Measurements from ENCODE around the gene YARS1. TPM values are rescaled to one million over a fixed set of nuclear protein-coding genes. Genes with fewer than 3 reads are reported as not detected.

The YARS1 gene
- polyA plus RNA-seq, 1 donor (not counting 4 experiments of a cell fraction or from before 2014, with no cell fraction given) = 68.4 TPM

GRCh38 chr1:32811917-32812316 lies 5.2 kb downstream of the YARS1 start:
- dilution Hi-C loops (cut with MboI; ENCODE audit: extremely low pct_ligation_motif_present, low sequenced_read_pairs) = no loop called here
- no peak overlapping the region for H2AFZ ChIP-seq (ENCODE audit: control insufficient read depth, low read length)
- no peaks in the 10 kb centered on the region for H3K9me3 ChIP-seq (ENCODE audit: control insufficient read depth, low read depth, low read length)
- no peak for TF ChIP-seq EZH2 (IDR thresholded peaks at IDR 0.05; ENCODE audit: low read length)
- TF ChIP-seq, protein P1, sequence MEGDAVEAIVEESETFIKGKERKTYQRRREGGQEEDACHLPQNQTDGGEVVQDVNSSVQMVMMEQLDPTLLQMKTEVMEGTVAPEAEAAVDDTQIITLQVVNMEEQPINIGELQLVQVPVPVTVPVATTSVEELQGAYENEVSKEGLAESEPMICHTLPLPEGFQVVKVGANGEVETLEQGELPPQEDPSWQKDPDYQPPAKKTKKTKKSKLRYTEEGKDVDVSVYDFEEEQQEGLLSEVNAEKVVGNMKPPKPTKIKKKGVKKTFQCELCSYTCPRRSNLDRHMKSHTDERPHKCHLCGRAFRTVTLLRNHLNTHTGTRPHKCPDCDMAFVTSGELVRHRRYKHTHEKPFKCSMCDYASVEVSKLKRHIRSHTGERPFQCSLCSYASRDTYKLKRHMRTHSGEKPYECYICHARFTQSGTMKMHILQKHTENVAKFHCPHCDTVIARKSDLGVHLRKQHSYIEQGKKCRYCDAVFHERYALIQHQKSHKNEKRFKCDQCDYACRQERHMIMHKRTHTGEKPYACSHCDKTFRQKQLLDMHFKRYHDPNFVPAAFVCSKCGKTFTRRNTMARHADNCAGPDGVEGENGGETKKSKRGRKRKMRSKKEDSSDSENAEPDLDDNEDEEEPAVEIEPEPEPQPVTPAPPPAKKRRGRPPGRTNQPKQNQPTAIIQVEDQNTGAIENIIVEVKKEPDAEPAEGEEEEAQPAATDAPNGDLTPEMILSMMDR (optimal IDR thresholded peaks at IDR 0.05 in 1 of 3, IDR thresholded peaks at IDR 0.05 in 1 of 3, conservative IDR thresholded peaks at IDR 0.05 in 1 of 3; ENCODE audit: extremely low read depth in 1 of 3, insufficient read depth in 2 of 3, low read length in 3 of 3) = no peak
- peaks cover 7% of the 10 kb centered on the region for H3K9me1 ChIP-seq (ENCODE audit: control insufficient read depth, extremely low read depth, insufficient read depth, low read length)
- H3K4me2 ChIP-seq (ENCODE audit: control insufficient read depth, extremely low read depth, insufficient read depth, low read depth, low read length) = no peak overlapping the region
- peaks cover 18% of the 10 kb centered on the region for H3K4me1 ChIP-seq (ENCODE audit: control insufficient read depth, extremely low read depth, insufficient read depth, low read length)
- H3K36me3 ChIP-seq (ENCODE audit: control insufficient read depth in 2 of 2, extremely low read depth in 1 of 2, insufficient read depth in 2 of 2, low read length in 2 of 2) = peaks cover 15 to 42% of the 10 kb centered on the region in 2 experiments
- no peak overlapping the region for H3K9ac ChIP-seq (ENCODE audit: control insufficient read depth, extremely low read depth, insufficient read depth, low read length)
- H3K27ac ChIP-seq (ENCODE audit: control insufficient read depth, insufficient read depth, low read length) = no peak overlapping the region
- no peak overlapping the region for H3K4me3 ChIP-seq (ENCODE audit: control insufficient read depth in 2 of 3, extremely low read depth in 1 of 3, insufficient read depth in 2 of 3, low read depth in 1 of 3, low read length in 3 of 3)
- H3K27me3 ChIP-seq (ENCODE audit: control insufficient read depth, extremely low read depth, insufficient read depth, low read length) = no peaks in the 10 kb centered on the region
- FAIRE-seq (no peak), DNase-seq (ENCODE audit: low read depth, low spot score) (no peak)
- H3K79me2 ChIP-seq (ENCODE audit: control insufficient read depth, insufficient read depth, low read length) = peaks cover 78% of the 10 kb centered on the region
- H4K20me1 ChIP-seq (ENCODE audit: control insufficient read depth, extremely low read depth, insufficient read depth, low read length) = peaks cover 23% of the 10 kb centered on the region

DNA sequence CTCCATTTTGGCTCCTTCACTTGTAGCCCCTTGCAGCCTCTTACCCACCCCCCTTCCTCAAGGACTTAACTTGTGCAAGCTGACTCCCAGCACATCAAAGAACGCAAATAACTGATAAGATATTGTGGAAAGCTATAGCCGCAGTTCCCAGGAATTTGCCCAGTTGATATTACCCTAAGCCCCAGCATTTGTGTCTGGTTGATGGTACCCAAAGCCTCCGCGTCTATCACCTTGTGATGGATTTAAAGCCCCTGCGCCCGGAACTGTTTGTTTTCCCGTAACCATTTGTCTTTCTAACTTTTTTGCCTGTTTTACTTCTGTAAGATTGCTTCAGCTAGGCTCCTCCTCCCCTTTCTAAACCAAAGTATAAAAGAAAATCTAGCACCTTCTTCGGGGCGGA lies 5.9 kb downstream of the YARS1 start:
- Histone ChIP-seq H3K4me1 (ENCODE audit: control insufficient read depth, extremely low read depth, insufficient read depth, low read length) (peaks cover 18% of the 10 kb centered on the region), H3K4me2 (ENCODE audit: control insufficient read depth, extremely low read depth, insufficient read depth, low read depth, low read length) (no peak overlapping the region), H3K27ac (ENCODE audit: control insufficient read depth, insufficient read depth, low read length) (no peak overlapping the region), H3K9me1 (ENCODE audit: control insufficient read depth, extremely low read depth, insufficient read depth, low read length) (peaks cover 7% of the 10 kb centered on the region), H3K9ac (ENCODE audit: control insufficient read depth, extremely low read depth, insufficient read depth, low read length) (no peak overlapping the region), H2AFZ (ENCODE audit: control insufficient read depth, low read length) (no peak overlapping the region), H3K4me3 (ENCODE audit: control insufficient read depth in 2 of 3, extremely low read depth in 1 of 3, insufficient read depth in 2 of 3, low read depth in 1 of 3, low read length in 3 of 3) (no peak overlapping the region), H3K9me3 (ENCODE audit: control insufficient read depth, low read depth, low read length) (no peaks in the 10 kb centered on the region), H3K27me3 (ENCODE audit: control insufficient read depth, extremely low read depth, insufficient read depth, low read length) (no peaks in the 10 kb centered on the region), H3K36me3 (ENCODE audit: control insufficient read depth in 2 of 2, extremely low read depth in 1 of 2, insufficient read depth in 2 of 2, low read length in 2 of 2) (peaks cover 17 to 48% of the 10 kb centered on the region in 2 experiments), H4K20me1 (ENCODE audit: control insufficient read depth, extremely low read depth, insufficient read depth, low read length) (peaks cover 25% of the 10 kb centered on the region), H3K79me2 (ENCODE audit: control insufficient read depth, insufficient read depth, low read length) (peaks cover 75% of the 10 kb centered on the region)
- FAIRE-seq = no peak
- dilution Hi-C loops (cut with MboI; ENCODE audit: extremely low pct_ligation_motif_present, low sequenced_read_pairs) = no loop called here
- TF ChIP-seq, protein P1 (optimal IDR thresholded peaks at IDR 0.05 in 1 of 3, IDR thresholded peaks at IDR 0.05 in 1 of 3, conservative IDR thresholded peaks at IDR 0.05 in 1 of 3; ENCODE audit: extremely low read depth in 1 of 3, insufficient read depth in 2 of 3, low read length in 3 of 3) = no peak
- TF ChIP-seq EZH2 (IDR thresholded peaks at IDR 0.05; ENCODE audit: low read length) = no peak
- no peak for DNase-seq (ENCODE audit: low read depth, low spot score)
